ENCODE data around the gene VRK1.
"Not testable (repeated sequence)": the region's sequence is repeated elsewhere in the genome, so short reads cannot be mapped to it uniquely, and the experiment has no call there.

VRK1 gene

DNA sequence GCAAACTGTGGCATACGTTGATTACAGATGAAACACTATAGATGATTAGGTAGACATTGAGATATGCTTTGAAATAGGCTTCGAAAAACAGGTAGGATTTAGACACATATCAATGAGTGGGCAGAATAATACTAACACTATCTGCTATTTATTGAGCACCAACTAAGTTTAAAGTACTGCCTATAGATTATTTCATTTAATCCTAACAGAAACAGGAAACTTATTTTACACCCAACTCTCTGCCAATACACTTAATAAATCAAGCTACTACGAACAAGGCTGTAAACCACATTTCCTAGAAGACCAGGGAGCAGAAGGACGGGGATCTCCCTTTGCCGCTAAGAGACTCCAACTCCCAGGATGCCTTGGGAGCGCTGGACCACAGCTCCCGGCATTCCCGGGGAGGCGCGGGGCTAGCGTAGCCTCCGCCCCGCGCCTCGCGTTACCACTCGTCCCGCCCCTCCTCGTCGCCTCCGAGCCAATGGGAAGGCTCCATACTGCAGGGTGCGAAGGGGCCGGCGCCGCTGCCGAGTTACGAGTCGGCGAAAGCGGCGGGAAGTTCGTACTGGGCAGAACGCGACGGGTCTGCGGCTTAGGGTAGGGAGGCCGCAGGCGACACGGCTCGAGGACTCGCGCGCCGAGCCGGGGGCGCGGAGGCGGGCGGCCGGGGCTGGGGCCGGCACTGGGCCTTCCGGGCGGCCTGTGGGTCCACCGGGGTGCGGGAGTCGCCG lies at the start of gene VRK1:
TSS of gene VRK1 (plus strand) at position 532 of the 731 bp plus-strand sequence. CDS start 36,090 bp downstream, outside the sequence.
- peak; percentile 45 for DNase-seq

GRCh38 chr14:96747608-96748007 lies 49.6 kb upstream of the VRK1 start:
- no peak for DNase-seq

DNA sequence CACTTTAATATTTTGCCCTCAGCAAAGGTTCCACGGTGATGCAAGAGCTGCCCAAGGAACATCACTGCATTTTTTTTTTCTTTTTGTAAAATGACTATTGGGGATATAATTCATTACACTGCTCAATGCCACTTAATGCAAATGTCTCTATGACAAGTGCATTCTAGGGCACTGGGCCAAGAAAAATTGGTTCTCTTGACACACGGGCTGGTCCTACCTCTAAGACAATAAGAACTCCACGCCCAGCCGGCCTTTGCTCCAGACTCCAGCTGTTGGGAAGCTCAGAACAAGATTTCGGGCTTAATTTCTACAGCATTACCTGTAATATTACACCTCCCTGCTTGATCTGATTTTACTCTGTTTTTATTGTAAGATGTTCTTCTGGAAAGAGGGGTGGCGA lies 48.8 kb upstream of the VRK1 start:
- DNase-seq, result no peak

- no peak for DNase-seq
These were observed 45.7 kb upstream of the VRK1 start for GRCh38 chr14:96751505-96751904.

GRCh38 chr14:96752125-96752524 lies 45.1 kb upstream of the VRK1 start:
- DNase-seq, result no peak

DNA sequence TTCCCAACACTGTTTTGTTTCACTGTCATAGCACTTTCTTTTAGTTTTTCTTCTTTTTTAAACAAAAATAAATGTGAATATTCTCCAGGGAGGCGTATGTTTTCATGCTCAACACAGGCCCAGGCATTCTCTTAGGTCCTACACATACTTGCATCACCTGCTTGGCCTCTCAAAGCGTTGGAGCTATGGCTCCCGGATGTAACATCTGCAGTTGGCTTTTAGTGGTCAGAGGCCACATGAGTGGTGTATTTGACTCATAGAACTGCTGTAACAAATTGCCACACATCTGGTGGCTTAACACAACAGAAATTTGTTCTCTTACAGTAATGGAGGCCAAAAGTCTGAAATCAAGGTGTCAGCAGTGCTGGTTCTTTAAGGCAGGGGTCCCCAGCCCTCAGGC lies 44.6 kb upstream of the VRK1 start:
- peak; percentile 32 for DNase-seq

DNA sequence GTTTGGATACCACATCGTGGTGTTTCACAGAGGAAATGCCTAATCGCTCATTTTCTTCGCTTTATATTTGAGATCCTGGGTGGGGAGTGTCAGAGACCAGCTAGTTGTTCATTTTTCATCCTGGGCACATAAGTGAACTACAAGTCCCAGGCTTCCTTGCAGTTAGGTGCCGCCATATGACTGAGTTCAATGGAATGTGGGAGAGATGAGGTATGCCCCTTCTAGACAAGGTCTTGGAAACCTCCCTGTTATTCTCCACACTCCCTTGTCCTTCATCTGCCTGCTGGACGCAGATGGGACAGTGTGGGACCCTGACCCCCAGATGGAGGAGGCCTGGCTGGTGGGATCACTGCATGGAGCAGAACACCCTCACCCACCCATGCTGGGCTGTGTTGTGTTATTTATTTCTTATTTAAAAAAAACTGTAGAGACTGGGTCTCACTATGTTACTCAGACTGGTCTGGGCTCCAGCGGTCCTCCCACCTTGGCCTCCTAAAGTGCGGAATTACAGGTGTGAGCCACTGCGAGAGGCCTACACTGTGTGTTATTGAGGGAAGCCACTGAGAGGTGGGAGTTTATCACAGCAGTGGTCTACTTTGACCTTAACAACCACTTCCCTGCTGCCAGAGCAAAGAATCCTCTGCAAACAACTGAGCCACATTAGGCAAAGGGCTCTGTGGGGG lies 42.9 kb upstream of the VRK1 start:
- DNase-seq, result no peak

- no peak for DNase-seq
These were observed 42.4 kb upstream of the VRK1 start for GRCh38 chr14:96754845-96755184.

GRCh38 chr14:96756745-96757144 lies 40.4 kb upstream of the VRK1 start:
- DNase-seq, result no peak

DNA sequence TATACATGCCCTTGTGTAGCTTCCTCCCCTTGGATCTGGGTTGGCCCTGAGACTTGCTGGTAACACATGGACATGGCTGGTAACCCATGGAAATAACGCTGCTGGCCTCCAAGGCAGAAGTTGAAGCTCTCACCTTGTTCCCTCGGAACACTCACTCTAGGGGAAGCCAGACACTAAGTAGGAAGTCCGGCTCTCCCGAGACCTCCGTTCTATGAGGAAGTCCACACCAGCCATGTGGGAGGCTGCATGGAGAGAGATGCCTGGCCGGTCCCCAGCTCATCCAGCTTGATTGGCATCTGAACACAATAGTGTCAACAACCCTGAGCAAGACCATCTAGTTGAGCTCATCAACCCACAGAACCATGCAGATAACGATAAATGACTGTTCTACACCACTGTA lies 39.7 kb upstream of the VRK1 start:
- no peak for DNase-seq

- no peak for DNase-seq
These were observed 36.1 kb upstream of the VRK1 start for GRCh38 chr14:96761066-96761465.

- DNase-seq, result peak; percentile 41
These were observed 34.5 kb upstream of the VRK1 start for GRCh38 chr14:96762650-96763049.

DNA sequence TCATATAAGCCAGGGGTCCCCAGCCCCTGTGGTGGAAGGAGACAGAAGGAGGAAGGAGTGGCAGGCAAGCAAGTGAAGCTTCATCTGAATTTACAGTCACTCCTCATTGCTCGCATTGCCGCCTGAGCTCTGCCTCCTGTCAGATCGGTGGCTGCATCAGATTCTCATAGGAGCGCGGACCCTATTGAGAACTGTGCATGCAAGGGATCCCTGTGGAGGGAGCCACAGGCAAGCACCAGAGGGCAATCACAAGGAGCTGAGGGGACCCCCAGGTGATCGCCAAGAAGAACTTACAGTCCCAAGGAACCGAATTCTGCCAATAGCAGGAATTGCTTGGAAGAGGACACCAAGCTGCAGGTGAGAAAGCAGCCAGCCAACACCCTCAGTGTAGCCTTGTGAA lies 33.2 kb upstream of the VRK1 start:
- no peak for DNase-seq

- not testable (repeated sequence) for DNase-seq
These were observed 32.0 kb upstream of the VRK1 start for GRCh38 chr14:96765205-96765604.

GRCh38 chr14:96772929-96773328 lies 24.3 kb upstream of the VRK1 start:
- no peak for DNase-seq

- DNase-seq, result no peak
These were observed 20.4 kb upstream of the VRK1 start for GRCh38 chr14:96776791-96777190.

DNA sequence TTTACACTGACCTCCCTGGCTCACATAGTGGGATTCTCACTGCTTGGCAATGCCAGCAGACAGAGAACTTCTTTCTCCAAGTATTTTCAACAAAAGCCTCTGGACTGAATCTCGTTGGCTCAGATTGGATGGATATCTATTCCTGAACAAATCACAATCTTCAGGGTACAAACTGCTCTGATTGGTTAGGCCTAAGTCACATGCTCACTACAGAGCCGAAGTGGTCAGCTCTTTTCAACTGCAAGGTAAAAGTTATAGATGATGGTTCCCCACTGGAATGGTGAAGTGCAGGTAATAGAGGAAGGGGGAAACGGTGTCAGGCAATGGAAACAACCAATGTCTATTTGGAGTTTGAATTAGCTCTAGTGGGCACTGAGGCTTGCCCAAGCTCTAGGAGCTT lies 16.7 kb upstream of the VRK1 start:
- DNase-seq, result no peak

GRCh38 chr14:96781371-96781770 lies 15.8 kb upstream of the VRK1 start:
- no peak for DNase-seq

- DNase-seq, result no peak
These were observed 14.7 kb upstream of the VRK1 start for GRCh38 chr14:96782436-96782835.

GRCh38 chr14:96783043-96783914 lies 13.9 kb upstream of the VRK1 start:
- no peak for DNase-seq

DNA sequence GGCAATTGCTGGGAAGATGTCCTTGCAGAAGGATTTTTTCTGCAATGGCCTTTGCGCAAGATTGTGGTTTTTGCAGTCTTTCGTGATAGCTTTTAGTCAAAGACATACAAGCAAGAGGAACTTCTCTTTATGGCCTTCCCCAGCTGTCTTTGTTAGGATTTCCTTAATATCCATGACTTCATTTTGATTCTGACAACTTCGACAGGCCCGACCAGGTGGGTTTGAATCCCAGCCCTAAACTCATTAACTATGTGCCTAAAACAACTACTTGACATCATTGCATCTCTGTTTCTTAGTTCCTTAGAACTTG lies 13.3 kb upstream of the VRK1 start:
- peak; percentile 65 for DNase-seq

DNA sequence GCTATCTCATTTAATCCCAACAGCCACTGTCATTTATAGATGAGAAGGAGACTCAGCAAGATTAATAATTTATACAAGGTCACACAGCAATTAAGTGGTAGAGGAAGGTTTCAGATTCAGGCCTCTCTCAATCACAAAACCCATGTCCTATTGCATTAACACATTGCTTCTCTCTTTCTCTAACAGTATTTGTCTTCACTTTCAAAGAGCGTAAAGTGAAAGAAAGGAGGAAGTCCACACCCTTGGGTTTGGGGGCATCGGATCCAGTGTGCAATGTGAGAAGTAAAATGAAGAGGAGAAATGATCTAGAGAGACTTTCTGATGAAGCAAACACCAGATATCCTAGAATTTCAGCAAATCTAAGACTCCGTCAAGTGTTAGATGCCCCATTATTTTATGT lies 7.0 kb upstream of the VRK1 start:
- no peak for DNase-seq

DNA sequence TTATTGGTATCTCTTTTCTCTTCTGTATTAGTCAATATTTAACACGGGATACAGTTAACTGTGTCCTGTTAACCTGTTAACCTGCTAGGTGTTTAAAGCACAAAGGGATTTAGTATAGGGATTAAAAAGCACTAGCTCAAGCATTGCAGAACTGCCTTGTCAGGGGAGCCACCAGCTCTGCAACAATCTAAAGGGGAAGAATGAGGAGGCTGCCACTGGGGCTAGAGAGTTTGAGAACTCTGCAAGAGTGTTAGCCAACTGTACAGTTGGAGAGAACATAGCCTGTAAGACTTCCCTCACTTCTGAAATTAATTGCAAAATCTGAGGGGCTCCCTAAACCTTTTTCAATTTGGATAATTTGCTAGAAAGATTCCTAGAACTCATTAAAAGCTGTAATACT lies 6.5 kb upstream of the VRK1 start:
- DNase-seq, result no peak

DNA sequence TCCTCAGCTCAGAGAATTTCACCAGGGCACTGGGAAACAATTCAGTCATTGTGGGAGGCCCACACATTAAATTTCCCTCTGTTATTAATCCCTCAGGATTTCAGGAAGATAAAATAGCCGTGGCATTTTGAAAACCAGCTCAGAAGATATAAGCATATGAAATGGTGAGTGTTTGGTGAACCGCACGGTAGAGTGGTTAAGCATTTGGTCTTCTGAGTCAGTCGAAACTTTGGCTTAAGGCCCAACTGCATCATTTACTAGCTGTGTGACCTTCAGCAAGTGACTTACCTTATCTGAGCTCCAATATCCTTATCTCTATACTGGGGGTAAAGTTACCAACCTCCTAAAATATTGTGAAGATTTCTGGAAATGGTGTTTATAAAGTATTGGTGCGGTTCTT lies 5.2 kb upstream of the VRK1 start:
- no peak for DNase-seq
